H1 (cell line): ENCODE data around the gene NFIA. TPM values are rescaled to one million over a fixed set of nuclear protein-coding genes. Genes with fewer than 3 reads are reported as not detected.

ENCODE experiments used
- CTCF ChIA-PET: fragments of 300-600 bp; sonication (Branson Sonifier 250); formaldehyde crosslinking; loops from one replicate; lab custom pipeline; 2021; ENCODE audit not compliant: partially characterized antibody; lab: Charles Lee
- POLR2A ChIA-PET: fragments of 300-600 bp; sonication (Branson Sonifier 250); formaldehyde crosslinking; loops from one replicate; lab custom pipeline; 2021; ENCODE audit warnings: inconsistent platforms; ENCODE audit not compliant: partially characterized antibody; lab: Charles Lee
- DNase-seq, 2 experiments: peaks; one replicate each; pipeline versions ENCODE4 v3.0.0 to v3.0.0-alpha.2; 2010 to 2022; ENCODE audit warnings: low spot score in 2 of 2, low read depth in 1 of 2, mixed read lengths in 1 of 2
- FAIRE-seq: peaks from 2 replicates; lab custom pipeline; 2011; peaks lifted over from hg19 to GRCh38; lab: Jason Lieb, UNC
- H2AFZ ChIP-seq: 2 replicates; pipeline ENCODE4 v1.8.1; 2012; ENCODE audit warnings: low read length, inconsistent platforms
- H2AK5ac ChIP-seq: 2 replicates; pipeline ENCODE4 v1.6.1; 2013; ENCODE audit warnings: low read depth, low read length
- H2BK120ac ChIP-seq: replicated peaks from 2 replicates; pipeline ENCODE3; 2013; ENCODE audit warnings: low read depth, low read length, inconsistent platforms
- H2BK12ac ChIP-seq: 2 replicates; pipeline ENCODE4 v1.6.1; 2013; ENCODE audit warnings: low read depth, low read length
- H2BK15ac ChIP-seq: 2 replicates; pipeline ENCODE4 v1.6.1; 2013; ENCODE audit warnings: low read length
- H2BK20ac ChIP-seq: 2 replicates; pipeline ENCODE4 v1.6.1; 2013; ENCODE audit warnings: low read length
- H2BK5ac ChIP-seq: 2 replicates; pipeline ENCODE4 v1.6.1; 2013; ENCODE audit warnings: low read depth, low read length
- H3K14ac ChIP-seq: 2 replicates; pipeline ENCODE4 v1.6.1; 2013; ENCODE audit warnings: inconsistent platforms; ENCODE audit not compliant: insufficient read length
- H3K18ac ChIP-seq: 2 replicates; pipeline ENCODE4 v1.6.1; 2013; ENCODE audit warnings: low read length; ENCODE audit errors: extremely low read depth
- H3K23ac ChIP-seq: 2 replicates; pipeline ENCODE4 v1.6.1; 2013; ENCODE audit warnings: inconsistent platforms; ENCODE audit not compliant: insufficient read length
- H3K23me2 ChIP-seq: 2 replicates; pipeline ENCODE4 v1.6.1; 2013; ENCODE audit warnings: low read depth, low read length
- H3K27ac ChIP-seq: 2 replicates; pipeline ENCODE4 v1.6.1; 2011; ENCODE audit warnings: low read depth, low read length, inconsistent platforms
- H3K27me3 ChIP-seq, 4 experiments: replicated peaks in 1 of 4; 1 replicate in 1 of 4; 2 replicates in 3 of 4; pipeline versions ENCODE4 v1.6.1 to v1.8.1; 2011 to 2013; ENCODE audit warnings: low read length in 3 of 4, mild to moderate bottlenecking in 3 of 4, inconsistent platforms in 2 of 4, mixed read lengths in 2 of 4, moderate library complexity in 1 of 4; ENCODE audit not compliant: control insufficient read depth in 3 of 4, insufficient read depth in 3 of 4; ENCODE audit errors: extremely low read depth in 1 of 4
- H3K36me3 ChIP-seq, 4 experiments: 2 replicates each; pipeline versions ENCODE4 v1.6.1 to v1.8.1; 2011 to 2013; ENCODE audit warnings: mild to moderate bottlenecking in 4 of 4, low read length in 3 of 4, moderate library complexity in 2 of 4, control low read depth in 1 of 4, inconsistent platforms in 1 of 4; ENCODE audit not compliant: insufficient read depth in 4 of 4, control insufficient read depth in 2 of 4
- H3K4ac ChIP-seq: replicated peaks from 2 replicates; pipeline ENCODE3; 2013; ENCODE audit warnings: low read length, low read depth, mixed read lengths, inconsistent platforms; ENCODE audit not compliant: insufficient read length
- H3K4me1 ChIP-seq, 4 experiments: replicated peaks in 1 of 4; 1 replicate in 1 of 4; 2 replicates in 3 of 4; pipeline versions ENCODE4 v1.6.1 to v1.8.1; 2011 to 2013; ENCODE audit warnings: low read length in 3 of 4, inconsistent platforms in 2 of 4, mixed read lengths in 1 of 4; ENCODE audit not compliant: insufficient read depth in 4 of 4, control insufficient read depth in 3 of 4
- H3K4me2 ChIP-seq, 2 experiments: 2 replicates each; pipeline versions ENCODE4 v1.6.1 to v1.8.1; 2011 to 2013; ENCODE audit warnings: low read depth in 2 of 2, low read length in 2 of 2, control low read depth in 1 of 2, inconsistent platforms in 1 of 2, mild to moderate bottlenecking in 1 of 2; ENCODE audit not compliant: insufficient read depth in 1 of 2
- H3K4me3 ChIP-seq, 4 experiments: fragments of 200-600, 300-600 bp in 1 of 4; sonication (generic), shearing (Covaris generic), sonication (Bioruptor Twin) in 1 of 4; 2 replicates each; pipeline versions ENCODE4 v1.5.1 to v1.8.1; 2011 to 2016; ENCODE audit warnings: low read length in 4 of 4, low read depth in 3 of 4, control low read depth in 2 of 4, inconsistent platforms in 2 of 4, mild to moderate bottlenecking in 2 of 4, mixed read lengths in 1 of 4, moderate library complexity in 1 of 4; ENCODE audit not compliant: insufficient read depth in 2 of 4; ENCODE audit errors: extremely low read depth in 1 of 4
- H3K56ac ChIP-seq: replicated peaks from 2 replicates; pipeline ENCODE3; 2013; ENCODE audit warnings: low read depth, mild to moderate bottlenecking, mixed read lengths, low read length, inconsistent platforms; ENCODE audit not compliant: insufficient read length
- H3K79me1 ChIP-seq: 2 replicates; pipeline ENCODE4 v1.6.1; 2013; ENCODE audit warnings: low read depth, low read length, control low read depth
- H3K79me2 ChIP-seq, 2 experiments: 2 replicates each; pipeline versions ENCODE4 v1.6.1 to v1.8.1; 2012 to 2013; ENCODE audit warnings: low read length in 2 of 2, mild to moderate bottlenecking in 2 of 2, inconsistent platforms in 1 of 2; ENCODE audit not compliant: insufficient read depth in 2 of 2, control insufficient read depth in 1 of 2
- H3K9ac ChIP-seq, 4 experiments: replicated peaks in 1 of 4; 1 replicate in 1 of 4; 2 replicates in 3 of 4; pipeline versions ENCODE4 v1.6.1 to v1.8.1; 2011 to 2013; ENCODE audit warnings: low read depth in 3 of 4, low read length in 3 of 4, control low read depth in 2 of 4, mild to moderate bottlenecking in 2 of 4, moderate library complexity in 2 of 4, inconsistent platforms in 1 of 4; ENCODE audit errors: extremely low read depth in 1 of 4
- H3K9me3 ChIP-seq, 2 experiments: 2 replicates each; pipeline versions ENCODE4 v1.6.1 to v1.8.1; 2012 to 2013; ENCODE audit warnings: mild to moderate bottlenecking in 2 of 2, moderate library complexity in 2 of 2, control low read depth in 1 of 2, inconsistent platforms in 1 of 2, low read depth in 1 of 2, low read length in 1 of 2, mixed read lengths in 1 of 2; ENCODE audit not compliant: insufficient read depth in 2 of 2
- H4K20me1 ChIP-seq, 2 experiments: replicated peaks in 1 of 2; 2 replicates each; pipeline versions ENCODE3 to v1.8.1; 2011 to 2013; ENCODE audit warnings: inconsistent platforms in 2 of 2, low read length in 2 of 2, mild to moderate bottlenecking in 1 of 2; ENCODE audit not compliant: insufficient read depth in 2 of 2, control insufficient read depth in 1 of 2
- H4K5ac ChIP-seq: 2 replicates; pipeline ENCODE4 v1.6.1; 2013; ENCODE audit warnings: low read length, low read depth, mixed read lengths, inconsistent platforms; ENCODE audit not compliant: insufficient read length
- H4K8ac ChIP-seq: 2 replicates; pipeline ENCODE4 v1.8.0; 2013; ENCODE audit warnings: mild to moderate bottlenecking, moderate library complexity, low read length, inconsistent platforms; ENCODE audit not compliant: insufficient read depth; ENCODE audit errors: extremely low read depth
- H4K91ac ChIP-seq: replicated peaks from 2 replicates; pipeline ENCODE3; 2013; ENCODE audit warnings: low read length, mixed read lengths, inconsistent platforms; ENCODE audit not compliant: insufficient read length
- BACH1 ChIP-seq: IDR thresholded peaks from 2 replicates; pipeline ENCODE4 v1.6.1; 2012; ENCODE audit warnings: low read length, improper control_type of control experiment
- CBX8 ChIP-seq: fragments of 300-800, 300-1000 bp; sonication (generic); IDR thresholded peaks from 2 replicates; pipeline ENCODE4 v1.7.1; 2016; ENCODE audit warnings: low read depth, low read length, borderline replicate concordance
- CEBPB ChIP-seq: IDR thresholded peaks from 2 replicates; pipeline ENCODE4 v1.6.1; 2012; ENCODE audit warnings: low read depth, low read length
- WGBS, 2 experiments: shearing (Covaris generic) in 1 of 2; methylation state at CpG; one replicate each; pipeline versions ENCODE4 v1.1.6 to v1.1.7; 2013 to 2015; ENCODE audit warnings: low lambda C conversion rate in 2 of 2, mixed read lengths in 2 of 2, inconsistent platforms in 1 of 2, low coverage in 1 of 2, missing lambda C conversion rate in 1 of 2; ENCODE audit not compliant: insufficient replicate concordance in 2 of 2, insufficient coverage in 1 of 2, insufficient read length in 1 of 2; ENCODE audit errors: extremely low coverage in 1 of 2, missing lambda C conversion rate in 1 of 2; 5-methylcytosine and 5-hydroxymethylcytosine counted together
- polyA plus RNA-seq, 7 experiments: library from polyadenylated mRNA; depleted of rRNA in 3 of 7; stranded (reverse) in 5 of 7; unstranded in 2 of 7; fragments of >200 nt in 5 of 7; fragments of 200-250 nt in 2 of 7; gene quantifications; 1 replicate in 5 of 7; 2 replicates in 1 of 7; 4 replicates in 1 of 7; pipeline versions ENCODE4 v1.2.1 to v1.2.3, GENCODE V29; 2011 to 2013; ENCODE audit warnings: missing spikeins in 2 of 7, mixed read lengths in 2 of 7
- total RNA-seq: library from RNA; stranded (reverse); fragmentation: NEBNext Ultra II Directional; extraction: Animal tissue kit (Norgen Biotek cat#: 25700); gene quantifications from 2 replicates; pipeline ENCODE4 v1.2.1, GENCODE V29; 2021

NFIA gene
- total and polyA plus RNA-seq, 2 of the 8 experiments (the other 6 are each of a cell fraction or from before 2014, with no cell fraction given) = 1.8 to 2.3 TPM

- no peak for FAIRE-seq
Measured at GRCh38 chr1:61141288-61142042, 59.1 kb downstream of the NFIA start.

More at GRCh38 chr1:61141288-61142042, 59.1 kb downstream of the NFIA start:
- Histone ChIP-seq H3K79me1 (no peaks in the 10 kb centered on the region), H3K4me1 (peaks cover 0 to 11% (median 7%) of the 10 kb centered on the region in 4 experiments; a peak in 3 of 7 replicates), H2BK120ac (no peak overlapping the region), H3K4ac (no peak overlapping the region), H2BK5ac (no peak overlapping the region), H3K14ac (no peak overlapping the region), H3K27ac (no peak overlapping the region), H3K4me2 (no peak overlapping the region; a peak in 1 of 4 replicates), H3K36me3 (no peaks in the 10 kb centered on the region), H3K9ac (no peak overlapping the region), H3K27me3 (no peaks in the 10 kb centered on the region), H2BK20ac (no peak overlapping the region), H3K4me3 (no peak overlapping the region), H4K91ac (no peak overlapping the region), H3K79me2 (no peaks in the 10 kb centered on the region), H3K56ac (no peak overlapping the region), H3K23ac (no peak overlapping the region), H2BK15ac (no peak overlapping the region), H3K9me3 (no peaks in the 10 kb centered on the region), H3K23me2 (no peaks in the 10 kb centered on the region), H2AFZ (no peak overlapping the region), H4K5ac (no peak overlapping the region), H3K18ac (no peak overlapping the region), H2AK5ac (no peak overlapping the region), H2BK12ac (no peak overlapping the region), H4K8ac (no peak overlapping the region), H4K20me1 (no peaks in the 10 kb centered on the region)
- ChIA-PET CTCF (interaction anchor here (1.0 to 1.3 kb wide), 2 partner anchors 8 to 16 kb away, joined by 3 to 4 read pairs; no protein-coding TSS in a partner anchor), POLR2A (interaction anchor here (0.6 to 1.0 kb wide), 2 partner anchors 9 to 70 kb away, joined by 3 read pairs; no protein-coding TSS in a partner anchor)
- 76% methylated on average over 9 of the region's 9 CpGs; no CpG with 5 or more reads in 1 of the 2 experiments for WGBS, 2 experiments
- 0 out of 2 replicates have a peak, but pooled peaks have one; percentile 3 for TF ChIP-seq BACH1
- no peak for TF ChIP-seq CBX8
- TF ChIP-seq CEBPB = peak; percentile 70; the same call in 1 of the 2 replicates
- no peak for DNase-seq
